ENCODE data around the gene DNAJC12.
"Not testable (repeated sequence)": the region's sequence is repeated elsewhere in the genome, so short reads cannot be mapped to it uniquely, and the experiment has no call there.

The DNAJC12 gene

GRCh38 chr10:67841737-67842136 is 3.7 kb upstream of the DNAJC12 start:
- no peak for DNase-seq (ENCODE audit: low read depth in 1 of 2, low spot score in 1 of 2)

GRCh38 chr10:67839951-67840350 is 2.0 kb upstream of the DNAJC12 start:
- DNase-seq (ENCODE audit: low read depth in 1 of 2, low spot score in 1 of 2), result no peak

DNA sequence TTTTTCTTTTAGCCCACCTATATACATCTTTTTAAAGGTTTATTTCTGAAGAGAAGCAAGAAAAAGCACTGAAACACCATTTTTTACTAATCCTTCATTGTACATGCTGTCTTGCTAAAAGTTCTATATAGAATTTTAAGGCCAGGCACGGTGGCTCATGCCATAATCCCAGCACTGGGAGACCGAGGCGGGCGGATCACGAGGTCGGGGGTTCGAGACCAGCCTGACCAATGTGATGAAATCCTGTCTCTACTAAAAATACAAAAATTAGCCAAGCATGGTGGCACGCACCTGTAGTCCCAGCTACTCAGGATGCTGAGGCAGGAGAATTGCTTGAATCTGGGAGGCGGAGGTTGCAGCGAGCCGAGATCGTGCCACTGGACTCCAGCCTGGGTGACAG is 1.5 kb upstream of the DNAJC12 start:
- DNase-seq (ENCODE audit: low read depth in 1 of 2, low spot score in 1 of 2), result not testable (repeated sequence)

DNA sequence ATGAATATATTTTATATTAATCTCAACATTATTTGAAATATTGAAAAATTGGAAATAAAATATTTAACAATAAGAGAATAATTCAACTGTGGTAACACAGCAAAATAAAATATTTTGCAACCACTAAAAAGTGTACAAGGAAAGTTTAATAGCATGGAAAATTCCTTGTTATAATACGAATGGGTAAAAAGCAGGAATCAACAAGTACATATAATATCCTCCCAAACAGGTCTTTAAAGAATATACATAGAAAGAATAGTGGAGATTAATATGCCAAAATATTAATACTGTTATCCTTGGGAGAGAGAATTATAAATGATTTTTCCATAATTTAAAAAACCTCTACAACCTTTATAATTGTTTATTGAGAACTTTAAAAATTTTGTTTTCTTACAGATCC is 1.0 kb downstream of the DNAJC12 start:
- DNase-seq (ENCODE audit: low read depth in 1 of 2, low spot score in 1 of 2), result no peak

DNA sequence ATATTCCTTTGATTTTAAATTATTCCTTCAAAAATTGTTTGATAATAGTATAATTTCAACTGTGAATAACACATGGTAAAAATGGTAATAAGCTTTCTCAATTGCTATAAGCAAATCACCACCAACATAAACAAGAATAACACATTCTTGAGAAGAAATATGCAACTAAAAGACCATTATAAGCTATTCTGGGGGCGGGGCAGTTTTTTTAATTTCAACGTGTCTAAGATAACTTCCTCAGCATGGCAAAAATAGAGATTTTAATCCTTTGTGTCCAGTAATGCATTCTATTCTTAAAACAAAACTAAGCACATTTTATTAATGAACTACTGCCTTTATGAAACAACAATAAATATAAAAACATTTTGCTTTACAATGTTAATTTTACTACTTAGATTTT is 1.5 kb downstream of the DNAJC12 start:
- no peak for DNase-seq (ENCODE audit: low read depth in 1 of 2, low spot score in 1 of 2)

DNA sequence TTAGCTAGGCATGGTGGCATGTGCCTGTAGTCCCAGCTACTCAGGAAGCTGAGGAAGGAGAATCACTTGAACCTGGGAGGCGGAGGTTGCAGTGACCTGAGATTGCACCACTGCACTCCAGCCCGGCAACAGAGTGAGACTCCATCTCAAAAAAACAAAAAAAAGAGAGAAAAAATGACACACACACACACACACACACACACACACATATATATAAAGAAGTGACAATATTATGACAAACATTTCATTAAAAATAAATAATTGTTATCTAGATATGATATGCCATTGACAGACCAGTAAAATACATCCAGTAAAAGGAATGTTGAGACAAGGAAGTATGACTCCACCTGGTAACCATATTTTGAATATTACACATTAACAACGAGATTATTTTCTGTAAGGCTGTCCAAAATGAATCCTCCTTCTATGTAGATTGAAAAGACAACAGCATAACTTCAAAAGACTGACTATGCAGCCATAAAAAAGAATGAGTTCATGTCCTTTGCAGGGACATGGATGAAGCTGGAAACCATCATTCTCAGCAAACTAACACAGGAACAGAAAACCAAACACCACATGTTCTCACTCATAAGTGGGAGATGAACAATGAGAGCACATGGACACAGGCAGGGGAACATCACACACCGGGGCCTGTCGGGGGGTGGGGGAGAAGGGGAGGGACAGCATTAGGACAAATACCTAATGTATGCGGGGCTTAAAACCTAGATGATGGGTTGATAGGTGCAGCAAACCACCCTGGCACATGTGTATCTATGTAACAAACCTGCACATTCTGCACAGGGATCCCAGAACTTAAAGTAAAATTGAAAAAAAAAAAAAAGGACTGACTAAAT is 2.2 kb downstream of the DNAJC12 start:
- not testable (repeated sequence) for DNase-seq (ENCODE audit: low read depth in 1 of 2, low spot score in 1 of 2)

DNA sequence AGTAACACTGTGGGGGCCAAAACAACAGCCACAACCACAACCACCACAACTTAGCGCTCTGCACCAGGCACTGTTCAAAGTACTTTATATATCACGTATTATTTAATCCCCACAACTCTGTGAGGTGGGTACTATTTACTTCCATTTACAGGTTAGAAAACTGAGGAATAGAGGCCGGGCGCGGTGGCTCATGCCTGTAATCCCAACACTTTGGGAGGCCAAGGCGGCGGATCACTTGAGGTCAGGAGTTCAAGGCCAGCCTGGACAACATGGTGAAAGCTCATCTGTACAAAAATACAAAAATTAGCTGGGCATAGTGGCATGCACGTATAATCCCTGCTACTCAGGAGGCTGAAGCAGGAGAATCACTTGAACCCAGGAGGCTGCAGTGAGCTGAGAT is 3.6 kb downstream of the DNAJC12 start:
- DNase-seq (ENCODE audit: low read depth in 1 of 2, low spot score in 1 of 2), result no peak

- no peak for DNase-seq (ENCODE audit: low read depth in 1 of 2, low spot score in 1 of 2)
These were observed 10.2 kb downstream of the DNAJC12 start for GRCh38 chr10:67827811-67828210.

- no peak for DNase-seq (ENCODE audit: low read depth in 1 of 2, low spot score in 1 of 2)
These were observed 18.2 kb downstream of the DNAJC12 start for GRCh38 chr10:67819768-67820204.

- no peak for DNase-seq (ENCODE audit: low read depth in 1 of 2, low spot score in 1 of 2)
These were observed 19.7 kb downstream of the DNAJC12 start for GRCh38 chr10:67818323-67818722.

DNA sequence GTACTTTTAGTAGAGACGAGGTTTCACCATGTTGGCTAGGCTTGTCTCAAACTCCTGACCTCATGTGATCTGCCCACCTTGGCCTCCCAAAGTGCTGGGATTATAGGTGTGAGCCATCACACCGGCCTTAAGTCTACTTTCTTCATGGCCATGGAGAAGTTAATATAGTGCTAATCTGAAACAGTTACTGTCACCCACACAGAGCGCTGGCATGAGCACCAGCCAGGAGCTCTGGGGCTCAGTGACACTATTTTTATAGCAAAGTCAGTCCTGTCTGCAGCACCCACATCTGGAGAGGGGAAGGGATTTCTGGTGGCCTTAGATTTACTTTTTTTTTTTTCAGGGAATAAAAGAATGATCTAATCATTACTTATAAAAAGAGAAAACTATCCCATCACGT is 21.3 kb downstream of the DNAJC12 start:
- no peak for DNase-seq (ENCODE audit: low read depth in 1 of 2, low spot score in 1 of 2)

DNA sequence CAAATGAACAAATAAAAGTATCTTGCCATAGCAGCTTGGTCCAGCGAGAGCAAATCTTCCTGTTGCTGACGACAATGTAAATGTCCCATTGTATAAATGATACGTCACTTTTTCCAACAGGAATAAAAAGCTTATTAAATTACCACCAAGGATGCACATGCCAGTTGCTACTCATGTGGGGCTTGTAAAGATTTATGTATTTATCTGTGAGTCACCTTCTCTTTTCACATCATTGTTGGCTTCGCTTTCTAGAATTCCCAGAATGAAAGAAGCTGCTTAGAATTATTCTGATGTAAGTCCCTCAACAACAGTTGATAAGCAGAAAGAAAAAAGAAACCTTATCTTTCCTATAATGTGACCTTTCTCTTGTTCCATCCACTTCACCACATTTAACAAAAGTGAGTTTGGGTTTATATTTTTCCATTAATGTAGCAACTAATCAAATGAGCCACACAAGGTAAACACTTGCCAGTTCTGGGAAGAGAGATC is 22.4 kb downstream of the DNAJC12 start:
- DNase-seq (ENCODE audit: low read depth in 1 of 2, low spot score in 1 of 2), result no peak

- no peak for DNase-seq (ENCODE audit: low read depth in 1 of 2, low spot score in 1 of 2)
These were observed 26.0 kb downstream of the DNAJC12 start for GRCh38 chr10:67812007-67812406.

DNA sequence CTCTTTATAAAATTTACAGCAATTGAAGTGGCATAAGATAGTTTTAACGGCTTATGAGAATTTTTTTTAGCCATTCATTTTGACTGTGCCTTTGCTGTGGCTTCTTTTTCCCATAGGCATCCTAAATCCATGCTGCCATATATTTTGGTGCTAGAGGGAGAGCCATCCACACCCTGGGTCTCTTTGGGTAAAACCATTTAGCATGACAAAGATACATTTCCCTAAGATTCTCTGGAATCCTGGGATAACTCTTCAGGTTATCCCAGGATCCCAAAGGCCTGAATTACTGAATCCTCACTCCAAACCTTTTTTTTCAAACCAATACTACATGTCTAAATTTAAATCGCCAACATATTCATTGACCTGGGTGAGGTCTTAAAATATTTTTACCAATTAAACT is 28.9 kb downstream of the DNAJC12 start:
- DNase-seq (ENCODE audit: low read depth in 1 of 2, low spot score in 1 of 2), result no peak

DNA sequence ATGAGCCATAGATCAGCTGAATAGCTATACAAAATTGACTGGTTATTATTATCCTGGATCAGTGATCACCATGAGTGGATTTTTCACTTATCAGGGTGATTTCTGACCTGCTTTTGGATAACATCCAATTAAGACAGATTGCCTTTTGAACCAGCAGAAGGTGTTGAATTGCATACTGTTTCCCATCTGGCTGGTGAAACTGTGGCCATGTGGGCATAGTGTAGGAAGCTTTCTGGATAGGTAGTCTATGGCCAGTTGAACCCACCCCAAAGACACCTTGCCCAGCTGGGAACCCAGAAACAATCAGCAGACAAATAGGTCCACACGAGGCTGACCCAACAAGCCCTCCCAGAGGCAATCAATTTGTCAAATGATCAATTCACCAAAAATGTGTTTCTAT is 29.3 kb downstream of the DNAJC12 start:
- DNase-seq (ENCODE audit: low read depth in 1 of 2, low spot score in 1 of 2), result no peak

DNA sequence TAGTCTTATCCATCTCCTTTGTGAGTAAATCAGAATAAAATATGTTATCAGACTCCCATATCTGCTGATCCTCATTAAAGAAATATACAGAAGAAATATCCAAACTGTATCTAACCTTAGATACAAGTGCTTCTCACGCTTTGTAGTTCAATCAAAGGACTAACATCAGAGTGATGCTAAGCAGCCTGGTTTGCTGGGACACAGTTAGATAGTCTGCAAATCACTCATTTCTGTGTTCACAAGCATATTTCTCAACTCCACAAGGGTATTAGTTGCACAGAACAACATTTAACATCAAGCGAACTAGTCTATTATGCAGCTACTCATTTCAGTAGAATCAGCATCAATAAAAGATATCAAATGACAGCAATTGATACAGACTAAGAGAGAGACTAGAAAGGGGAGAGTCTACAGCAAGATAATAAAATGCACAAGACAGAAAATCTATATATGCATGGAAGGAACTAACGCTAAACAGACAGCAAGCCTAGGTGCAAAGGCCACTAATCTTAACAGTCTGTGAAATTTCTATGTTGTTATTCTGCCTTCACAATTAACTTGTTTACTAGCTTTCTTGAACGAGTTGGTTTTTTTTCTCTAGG is 30.0 kb downstream of the DNAJC12 start:
- no peak for DNase-seq (ENCODE audit: low read depth in 1 of 2, low spot score in 1 of 2)

DNA sequence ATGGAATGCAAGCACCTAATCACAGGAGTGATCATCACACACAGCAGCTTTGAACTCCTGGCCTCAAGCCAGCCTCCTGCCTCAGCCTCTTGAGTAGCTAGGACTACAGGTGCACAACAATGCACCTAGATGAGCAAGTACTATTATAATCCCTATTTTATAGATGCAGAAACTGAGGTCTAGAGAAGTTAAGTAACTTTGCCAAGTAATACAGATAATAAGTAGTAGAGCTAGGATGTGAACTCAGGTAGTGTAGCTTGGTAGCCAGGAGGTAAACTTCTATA is 33.7 kb downstream of the DNAJC12 start:
- DNase-seq (ENCODE audit: low read depth in 1 of 2, low spot score in 1 of 2), result no peak

DNA sequence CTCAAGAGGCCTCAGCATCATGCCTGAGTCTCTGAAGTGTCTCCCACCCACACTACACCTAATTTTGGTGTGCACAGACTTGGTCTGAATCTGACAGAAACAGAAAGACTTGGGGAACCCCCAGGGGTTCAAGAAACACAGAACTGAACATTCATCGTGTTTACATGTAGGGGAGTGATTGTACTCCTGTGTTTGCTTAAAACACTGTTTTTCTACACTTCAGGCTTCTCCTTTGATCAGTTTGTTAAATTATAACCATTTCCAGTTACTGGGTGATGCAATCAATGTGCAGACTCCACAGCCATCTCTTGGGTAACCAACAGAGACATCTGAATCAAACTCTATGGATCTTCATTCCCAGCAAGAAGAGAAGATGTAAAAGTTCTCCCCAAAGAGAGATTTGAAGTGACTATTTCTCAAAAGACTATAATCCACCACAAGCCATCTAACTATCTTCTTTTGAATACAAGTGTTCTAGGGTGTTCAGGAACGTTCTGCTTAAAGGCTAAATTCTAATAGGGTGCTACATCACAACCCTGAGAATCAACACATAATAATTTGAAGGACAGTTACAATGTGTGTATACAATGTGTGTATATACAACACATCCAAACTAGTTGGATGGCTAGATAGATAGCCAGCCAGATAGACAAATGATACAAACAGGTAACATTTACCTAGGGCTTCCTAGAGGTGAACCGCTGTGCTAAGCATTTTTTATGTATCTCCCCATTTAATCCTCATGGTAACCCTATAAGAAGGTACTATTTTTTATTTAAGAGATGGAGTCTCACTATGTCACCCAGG is 34.2 kb downstream of the DNAJC12 start:
- DNase-seq (ENCODE audit: low read depth in 1 of 2, low spot score in 1 of 2), result no peak

DNA sequence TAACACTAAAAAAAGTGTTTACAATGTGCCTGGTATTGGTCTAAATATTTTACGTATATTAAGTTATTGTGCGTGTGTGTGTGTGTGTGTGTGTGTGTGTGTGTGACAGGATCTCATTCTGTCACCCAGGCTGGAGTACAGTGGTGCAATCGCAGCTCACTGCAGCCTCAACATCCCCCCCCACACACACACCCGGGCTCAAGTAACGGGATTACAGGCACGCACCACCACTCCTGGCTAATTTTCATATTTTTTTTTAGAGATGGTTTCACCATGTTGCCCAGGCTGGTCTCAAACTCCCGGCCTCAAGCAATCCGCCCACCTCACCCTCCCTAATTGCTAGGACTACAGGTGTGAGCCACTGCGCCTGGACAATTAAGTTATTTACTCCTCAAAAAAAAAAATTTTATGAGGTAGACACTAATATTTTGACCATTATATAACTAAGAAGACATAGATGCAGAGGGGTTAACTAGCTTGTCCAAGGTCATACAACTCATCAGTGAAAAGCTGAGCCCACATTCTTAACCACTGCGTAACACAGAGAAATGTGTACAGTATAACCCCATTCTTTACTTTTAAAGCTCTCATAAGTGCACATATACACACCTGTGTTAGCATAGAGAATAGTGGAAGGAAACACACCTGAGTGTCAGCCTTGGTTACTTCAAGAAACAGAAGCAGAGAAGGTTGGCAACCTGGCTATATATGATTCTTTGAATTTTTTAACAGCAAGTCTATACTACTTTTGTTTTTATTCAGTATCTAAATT is 35.0 kb downstream of the DNAJC12 start:
- no peak for DNase-seq (ENCODE audit: low read depth in 1 of 2, low spot score in 1 of 2)

DNA sequence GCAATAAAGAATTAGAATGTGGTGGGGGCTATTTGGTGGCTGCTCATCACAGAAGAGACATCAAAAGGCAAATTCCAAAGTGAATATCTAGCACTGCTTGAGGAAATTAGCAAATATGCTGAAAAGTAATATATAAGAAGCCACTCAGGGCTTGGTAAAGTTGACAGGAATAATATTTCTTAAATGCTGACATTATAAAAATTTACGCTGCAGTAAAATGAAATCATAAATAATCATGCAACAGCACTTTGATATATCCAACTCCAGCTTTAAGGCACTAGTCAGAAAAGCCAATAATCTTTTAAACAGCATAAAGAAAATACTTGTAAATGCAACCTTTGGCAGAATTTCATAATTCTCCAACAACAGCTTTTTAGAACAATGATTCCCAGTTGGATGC is 36.9 kb downstream of the DNAJC12 start:
- no peak for DNase-seq (ENCODE audit: low read depth in 1 of 2, low spot score in 1 of 2)

- DNase-seq (ENCODE audit: low read depth in 1 of 2, low spot score in 1 of 2), result no peak
These were observed 43.0 kb downstream of the DNAJC12 start for GRCh38 chr10:67794909-67795460.
